GM21576 (cell line): ENCODE measurements around the gene TUBG2.

Experiments used
- ATAC-seq: cut with Tn5 transposase; IDR thresholded peaks from one replicate; pipeline ENCODE4 v1.9.1; 2021; ENCODE audit warnings: mild to moderate bottlenecking, moderate library complexity; ENCODE audit not compliant: unreplicated experiment

TUBG2 gene

GRCh38 chr17:42676424-42677011, 17.4 kb downstream of the TUBG2 start, which contains the start of gene PLEKHH3:
PLEKHH3 (minus strand) TSS chr17:42676994; CDS start chr17:42676563, 431 bp downstream.
- ATAC-seq, result no peak

- ATAC-seq, result peak; percentile 55
Measured at GRCh38 chr17:42677012-42677857, 18.2 kb downstream of the TUBG2 start.

- ATAC-seq, result no peak
Measured at GRCh38 chr17:42677921-42678781, 19.1 kb downstream of the TUBG2 start.

GRCh38 chr17:42678951-42679491, 19.9 kb downstream of the TUBG2 start:
- no peak for ATAC-seq

GRCh38 chr17:42679492-42680330, 20.6 kb downstream of the TUBG2 start:
- ATAC-seq, result no peak

- no peak for ATAC-seq
Measured at GRCh38 chr17:42680331-42680808, 21.3 kb downstream of the TUBG2 start.

GRCh38 chr17:42681976-42682721, 23.1 kb downstream of the TUBG2 start, which contains the start of gene CNTNAP1:
CNTNAP1 (plus strand) TSS chr17:42682531; CDS start chr17:42682830, 299 bp downstream.
- no peak for ATAC-seq

- no peak for ATAC-seq
Measured at GRCh38 chr17:42682722-42683403, 23.8 kb downstream of the TUBG2 start.

- ATAC-seq, result no peak
Measured at GRCh38 chr17:42683407-42684034, 24.4 kb downstream of the TUBG2 start.

- no peak for ATAC-seq
Measured at GRCh38 chr17:42684929-42685556, 26.0 kb downstream of the TUBG2 start.

- ATAC-seq, result no peak
Measured at GRCh38 chr17:42685831-42686230, 26.7 kb downstream of the TUBG2 start.

- ATAC-seq, result no peak
Measured at GRCh38 chr17:42686520-42687128, 27.5 kb downstream of the TUBG2 start.

GRCh38 chr17:42687707-42688320, 28.7 kb downstream of the TUBG2 start:
- ATAC-seq, result no peak

- ATAC-seq, result no peak
Measured at GRCh38 chr17:42690596-42690995, 31.5 kb downstream of the TUBG2 start.

GRCh38 chr17:42691021-42691545, 32.0 kb downstream of the TUBG2 start:
- no peak for ATAC-seq

- ATAC-seq, result no peak
Measured at GRCh38 chr17:42692489-42692888, 33.4 kb downstream of the TUBG2 start.

- no peak for ATAC-seq
Measured at GRCh38 chr17:42694524-42694923, 35.4 kb downstream of the TUBG2 start.
